ENCODE results near the gene CRYBA4.

CRYBA4 gene

GRCh38 chr22:26631282-26631681 lies 9.5 kb downstream of the CRYBA4 start:
- DNase-seq, result no peak

GRCh38 chr22:26632422-26633155 lies 10.8 kb downstream of the CRYBA4 start:
- no peak for DNase-seq

- no peak for DNase-seq
Measured at GRCh38 chr22:26634189-26634588, 12.4 kb downstream of the CRYBA4 start.

- no peak for DNase-seq
Measured at GRCh38 chr22:26635117-26635516, 13.4 kb downstream of the CRYBA4 start.

GRCh38 chr22:26636296-26636695 lies 14.5 kb downstream of the CRYBA4 start:
- no peak for DNase-seq

GRCh38 chr22:26642465-26643417 lies 21.0 kb downstream of the CRYBA4 start:
- peak in 2 of 3 experiments; percentile 65 to 80 for DNase-seq

GRCh38 chr22:26643418-26644100 lies 21.8 kb downstream of the CRYBA4 start:
- DNase-seq, result no peak

- peak in 2 of 3 experiments; percentile 19 to 64 for DNase-seq
Measured at GRCh38 chr22:26646158-26646557, 24.4 kb downstream of the CRYBA4 start.

- DNase-seq, result peak; percentile 84 to 98 (median 93)
Measured at GRCh38 chr22:26648011-26648497, 26.3 kb downstream of the CRYBA4 start.

GRCh38 chr22:26648528-26649388 lies 27.0 kb downstream of the CRYBA4 start:
- peak; percentile 39 to 78 (median 56) for DNase-seq

GRCh38 chr22:26650722-26651421 lies 29.1 kb downstream of the CRYBA4 start:
- no peak for DNase-seq

- DNase-seq, result no peak
Measured at GRCh38 chr22:26651815-26652214, 30.1 kb downstream of the CRYBA4 start.

- DNase-seq, result peak; percentile 33 to 85 (median 73)
Measured at GRCh38 chr22:26656891-26657851, 35.4 kb downstream of the CRYBA4 start, which contains the start of gene MIAT. Gene MIAT, plus strand, starts transcription at chr22:26657588.

GRCh38 chr22:26658161-26658560 lies 36.4 kb downstream of the CRYBA4 start:
- peak in 2 of 3 experiments; percentile 35 to 62 for DNase-seq

GRCh38 chr22:26658671-26659478 lies 37.1 kb downstream of the CRYBA4 start:
- DNase-seq, result peak; percentile 79 to 92 (median 84)

GRCh38 chr22:26660356-26660755 lies 38.6 kb downstream of the CRYBA4 start:
- no peak for DNase-seq

GRCh38 chr22:26660961-26661578 lies 39.3 kb downstream of the CRYBA4 start:
- peak; percentile 23 to 72 (median 39) for DNase-seq

- DNase-seq, result no peak
Measured at GRCh38 chr22:26662160-26662559, 40.4 kb downstream of the CRYBA4 start.

Data from NCI-H1417 (cell line).